SK-N-MC (cell line): ENCODE measurements around the gene EZH2.

Experiments
- DNase-seq: peaks from one replicate; pipeline ENCODE4 v3.0.0-alpha.2; 2011; ENCODE audit warnings: low read depth, low spot score
- H3K27ac ChIP-seq: fragments of 200-600 bp; sonication (generic); 2 replicates; pipeline ENCODE4 v1.5.1; 2016; ENCODE audit warnings: mixed run types
- H3K36me3 ChIP-seq: fragments of 200-600 bp; sonication (generic); 2 replicates; pipeline ENCODE4 v1.6.1; 2017; ENCODE audit warnings: antibody characterized with exemption, low read length, mixed read lengths; ENCODE audit not compliant: insufficient read depth
- H3K4me3 ChIP-seq: fragments of 200-600 bp; sonication (generic); 2 replicates; pipeline ENCODE4 v1.5.1; 2016
- H3K9ac ChIP-seq: fragments of 200-600 bp; sonication (generic); 2 replicates; pipeline ENCODE4 v1.8.0; 2017; ENCODE audit warnings: mixed run types, mixed read lengths; ENCODE audit not compliant: insufficient read length
- H3K9me3 ChIP-seq: fragments of 200-600 bp; sonication (generic); 2 replicates; pipeline ENCODE4 v1.6.1; 2017; ENCODE audit warnings: low read depth, mild to moderate bottlenecking, antibody characterized with exemption, low read length, moderate library complexity, mixed read lengths
- EZH2 ChIP-seq: fragments of 200-600 bp; sonication (generic); IDR thresholded peaks from one replicate; pipeline ENCODE4 v1.6.1; 2017; ENCODE audit warnings: antibody characterized with exemption
- FOXP2 ChIP-seq: optimal IDR thresholded peaks from 2 replicates; pipeline ENCODE3; 2011; ENCODE audit warnings: mild to moderate bottlenecking, moderate library complexity; ENCODE audit not compliant: insufficient read depth; ENCODE audit errors: extremely low read length, control extremely low read depth
- POLR2AphosphoS5 ChIP-seq: IDR thresholded peaks from 2 replicates; pipeline ENCODE4 v1.6.1; 2012; ENCODE audit warnings: mild to moderate bottlenecking, low read depth, low read length, borderline replicate concordance

The EZH2 gene

DNA sequence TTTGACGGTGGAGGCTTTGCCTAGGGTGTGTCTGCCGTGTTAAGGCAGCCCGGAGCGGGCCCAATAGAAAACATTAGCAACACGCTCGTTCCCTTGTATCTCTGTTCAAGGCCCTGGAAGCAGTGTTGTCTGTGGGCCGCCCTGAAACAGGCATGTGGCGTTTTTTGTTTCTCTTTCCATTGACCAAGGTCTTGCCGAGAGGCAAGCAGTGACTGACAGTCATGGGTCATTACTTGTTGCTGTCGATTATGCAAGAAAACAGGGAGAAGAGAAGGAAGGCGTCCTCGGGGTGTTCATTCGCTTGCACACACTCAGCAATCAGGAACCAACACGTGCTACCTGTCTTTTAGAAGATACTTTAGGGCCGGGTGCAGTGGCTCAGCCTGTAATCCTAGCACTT lies 92.5 kb downstream of the EZH2 start:
- no peaks in the 10 kb centered on the region for H3K9me3 ChIP-seq
- TF ChIP-seq EZH2 (no peak), FOXP2 (no peak), POLR2AphosphoS5 (no peak)
- H3K36me3 ChIP-seq: peaks cover 90% of the 10 kb centered on the region
- no peak for DNase-seq
- no peak overlapping the region for H3K4me3 ChIP-seq
- H3K27ac ChIP-seq: no peak overlapping the region
- H3K9ac ChIP-seq: no peak overlapping the region

DNA sequence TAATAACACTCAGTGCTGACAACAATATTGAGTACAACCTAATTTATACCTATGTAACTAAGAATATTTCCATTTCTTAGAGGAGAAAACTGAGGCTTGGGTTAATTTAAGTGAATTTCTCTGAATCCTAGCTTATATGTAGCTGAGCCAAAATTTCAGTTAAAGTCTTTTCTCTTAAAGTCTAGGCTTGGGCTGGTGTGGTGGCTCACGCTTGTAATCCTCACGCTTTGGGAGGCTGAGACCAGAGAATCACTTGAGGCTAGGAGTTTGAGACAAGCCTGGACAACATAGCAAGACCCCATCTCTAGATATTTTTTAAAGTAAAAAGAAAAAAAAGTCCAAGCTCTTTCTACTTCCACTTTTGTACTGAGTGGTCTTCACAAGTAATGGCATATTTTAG lies 93.2 kb downstream of the EZH2 start:
- DNase-seq: no peak
- TF ChIP-seq POLR2AphosphoS5 (no peak), EZH2 (no peak), FOXP2 (no peak)

DNA sequence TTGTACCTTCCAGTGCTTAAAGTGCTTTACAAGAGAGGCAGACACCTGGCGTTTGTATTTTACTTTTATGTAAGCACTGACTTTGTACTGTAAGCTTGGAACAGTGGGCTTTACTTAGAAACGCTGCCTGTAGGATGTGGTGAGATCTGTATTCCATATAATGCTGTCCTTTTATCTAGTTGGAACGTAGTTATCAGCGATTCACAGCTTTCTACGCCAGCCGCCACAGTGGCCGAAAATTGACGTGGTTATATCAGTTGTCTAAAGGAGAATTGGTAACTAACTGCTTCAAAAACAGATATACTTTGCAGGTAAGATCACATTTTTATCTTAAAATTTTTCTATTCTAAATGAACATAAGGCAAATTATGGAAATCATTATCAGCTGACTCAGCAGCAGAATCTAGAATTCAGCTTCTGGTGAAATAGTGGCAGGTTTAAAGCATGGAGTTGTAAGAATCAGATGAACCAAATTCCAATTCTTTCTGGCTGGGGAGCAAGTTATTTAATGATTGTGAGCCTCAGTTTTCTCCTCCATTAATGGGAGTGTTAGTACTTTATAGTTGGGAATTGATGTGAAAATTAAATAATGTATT lies 93.9 kb downstream of the EZH2 start:
- TF ChIP-seq EZH2 (no peak), FOXP2 (no peak), POLR2AphosphoS5 (no peak)
- H3K9me3 ChIP-seq: no peaks in the 10 kb centered on the region
- DNase-seq: no peak
- no peak overlapping the region for H3K4me3 ChIP-seq
- no peak overlapping the region for H3K9ac ChIP-seq
- no peak overlapping the region for H3K27ac ChIP-seq
- H3K36me3 ChIP-seq: peaks cover 93% of the 10 kb centered on the region

More for the DNA sequence above, 93.2 kb downstream of the EZH2 start:
- H3K9ac ChIP-seq: no peak overlapping the region
- H3K27ac ChIP-seq: no peak overlapping the region
- H3K36me3 ChIP-seq: peaks cover 90% of the 10 kb centered on the region
- no peaks in the 10 kb centered on the region for H3K9me3 ChIP-seq
- no peak overlapping the region for H3K4me3 ChIP-seq

DNA sequence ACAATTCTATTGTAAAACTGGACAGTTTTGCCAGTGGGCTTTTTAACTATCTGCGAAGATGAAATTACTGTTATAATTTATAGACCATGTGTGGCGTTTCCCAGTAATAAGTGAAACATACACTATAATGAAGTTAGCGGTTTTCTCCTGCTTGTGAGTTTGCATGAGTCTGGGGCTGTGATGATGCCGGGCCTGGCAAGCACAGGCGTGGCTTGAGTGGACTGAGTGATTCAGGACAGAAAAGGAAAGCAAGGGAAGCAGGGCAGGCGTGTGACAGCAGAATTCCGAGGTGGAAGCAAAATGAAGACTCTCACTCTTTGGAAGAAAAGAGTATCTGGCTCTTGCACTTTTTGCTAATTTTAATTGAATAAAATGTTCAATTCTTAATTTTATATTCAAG lies 94.9 kb downstream of the EZH2 start:
- Histone ChIP-seq H3K36me3 (peaks cover 92% of the 10 kb centered on the region), H3K9me3 (no peaks in the 10 kb centered on the region), H3K9ac (no peak overlapping the region), H3K4me3 (no peak overlapping the region), H3K27ac (no peak overlapping the region)
- no peak for DNase-seq
- TF ChIP-seq EZH2 (no peak), FOXP2 (no peak), POLR2AphosphoS5 (no peak)

DNA sequence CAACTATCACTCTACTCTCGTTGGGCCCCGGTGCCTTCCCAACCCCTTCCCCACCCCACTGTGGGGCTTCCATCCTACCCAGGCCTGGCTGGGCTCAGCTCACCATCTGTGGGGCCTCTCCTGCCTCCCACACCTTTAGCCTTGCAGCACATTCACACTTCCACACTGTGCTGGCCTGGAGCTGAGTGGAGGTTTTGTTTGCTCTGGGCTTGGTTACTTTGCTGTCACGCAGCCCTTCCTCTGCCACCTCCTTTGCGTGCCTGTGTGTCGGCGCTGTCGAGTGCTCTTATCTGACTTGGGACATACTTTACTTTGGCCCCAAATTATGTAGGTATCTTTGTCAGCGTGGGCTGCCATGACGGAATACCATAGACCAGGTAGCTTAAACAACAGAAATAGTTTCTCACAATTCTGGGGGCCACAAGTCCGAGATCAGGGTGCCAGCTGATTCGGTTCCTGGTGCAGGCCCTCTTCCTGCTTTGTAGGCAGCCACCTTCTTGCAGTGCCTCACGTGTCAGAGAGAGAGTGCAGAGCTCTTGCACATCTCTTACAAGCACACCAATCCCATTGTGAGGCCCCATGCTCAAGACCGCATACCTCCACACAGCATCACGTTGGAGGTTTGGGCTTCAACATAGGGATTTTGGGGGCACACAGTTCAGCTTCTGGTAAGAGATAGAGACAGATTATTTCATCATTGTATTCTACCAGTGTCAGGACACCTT lies 96.4 kb downstream of the EZH2 start:
- Histone ChIP-seq H3K36me3 (peaks cover 90% of the 10 kb centered on the region), H3K9me3 (no peaks in the 10 kb centered on the region), H3K9ac (no peak overlapping the region), H3K27ac (no peak overlapping the region), H3K4me3 (no peak overlapping the region)
- TF ChIP-seq POLR2AphosphoS5 (no peak), FOXP2 (no peak), EZH2 (no peak)
- no peak for DNase-seq

DNA sequence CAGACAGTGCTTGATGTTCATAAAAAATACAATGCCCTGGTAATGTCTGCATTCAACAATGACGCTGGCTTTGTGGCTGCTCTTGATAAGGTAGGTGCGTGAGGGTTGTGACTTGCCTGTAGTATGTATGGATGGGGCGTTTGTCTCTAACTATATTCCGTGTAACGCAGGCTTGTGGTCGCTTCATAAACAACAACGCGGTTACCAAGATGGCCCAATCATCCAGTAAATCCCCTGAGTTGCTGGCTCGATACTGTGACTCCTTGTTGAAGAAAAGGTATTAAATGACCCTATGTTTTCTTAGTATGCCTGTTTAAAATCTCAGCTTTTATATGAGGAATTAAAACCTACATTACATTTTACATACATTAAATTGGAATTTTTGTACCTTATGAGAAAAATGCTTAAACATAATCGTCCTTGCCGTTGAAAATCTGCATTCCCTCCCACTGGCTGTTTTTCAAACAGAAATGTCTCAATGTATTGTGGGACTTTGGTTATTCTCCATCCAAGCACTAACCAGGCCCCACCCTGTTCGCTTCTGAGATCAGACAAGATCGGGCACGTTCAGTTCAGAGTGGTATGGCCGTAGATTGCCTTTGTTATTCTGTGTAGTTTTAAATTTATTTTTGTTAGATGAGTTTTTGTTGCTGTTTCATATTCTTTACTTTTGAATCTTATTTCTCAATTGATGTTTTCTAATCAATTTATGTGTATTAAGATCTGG lies 100.1 kb downstream of the EZH2 start:
- Histone ChIP-seq H3K4me3 (no peak overlapping the region), H3K27ac (no peak overlapping the region), H3K9ac (no peak overlapping the region), H3K36me3 (peaks cover 86% of the 10 kb centered on the region), H3K9me3 (no peaks in the 10 kb centered on the region)
- TF ChIP-seq EZH2 (no peak), POLR2AphosphoS5 (no peak), FOXP2 (no peak)
- no peak for DNase-seq

DNA sequence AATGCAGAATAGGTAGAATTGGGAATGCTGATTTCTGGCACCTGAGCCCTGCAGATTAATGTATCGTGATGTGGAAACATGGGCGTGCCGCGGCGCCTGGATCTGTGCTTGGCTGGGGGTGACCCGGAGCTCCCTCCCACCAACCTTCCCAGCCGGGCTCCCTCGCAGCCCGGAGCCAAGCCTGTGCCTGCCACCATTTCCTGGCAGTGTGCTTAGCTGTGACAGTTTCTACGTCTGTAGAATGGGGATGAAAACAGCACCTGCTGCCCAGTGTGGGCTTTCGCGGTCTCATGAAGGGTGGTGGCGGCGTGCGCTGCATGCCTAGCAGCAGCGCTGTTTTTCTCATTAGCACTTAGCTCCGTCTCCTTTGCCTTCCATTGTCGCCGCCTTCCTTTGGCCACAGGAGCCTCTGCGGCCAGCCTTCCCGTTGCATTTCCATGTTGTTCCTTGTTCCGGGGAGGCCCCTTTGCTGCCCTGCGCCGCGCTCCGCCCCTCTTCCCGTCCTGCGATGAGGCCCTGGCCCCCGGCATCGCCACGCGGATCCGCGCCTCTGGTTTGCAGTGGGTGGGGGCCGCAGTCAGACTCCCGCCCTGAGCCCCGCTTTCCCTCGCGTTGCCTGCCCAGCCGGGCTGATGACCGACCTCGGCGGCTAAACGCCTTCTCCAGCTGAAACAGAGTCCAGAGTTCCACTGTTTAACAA lies 101.2 kb downstream of the EZH2 start:
- H3K9ac ChIP-seq: no peak overlapping the region
- no peak overlapping the region for H3K27ac ChIP-seq
- peaks cover 85% of the 10 kb centered on the region for H3K36me3 ChIP-seq
- DNase-seq: no peak
- no peak for TF ChIP-seq FOXP2
- no peak for TF ChIP-seq EZH2
- no peak for TF ChIP-seq POLR2AphosphoS5
- H3K9me3 ChIP-seq: no peaks in the 10 kb centered on the region
- no peak overlapping the region for H3K4me3 ChIP-seq

DNA sequence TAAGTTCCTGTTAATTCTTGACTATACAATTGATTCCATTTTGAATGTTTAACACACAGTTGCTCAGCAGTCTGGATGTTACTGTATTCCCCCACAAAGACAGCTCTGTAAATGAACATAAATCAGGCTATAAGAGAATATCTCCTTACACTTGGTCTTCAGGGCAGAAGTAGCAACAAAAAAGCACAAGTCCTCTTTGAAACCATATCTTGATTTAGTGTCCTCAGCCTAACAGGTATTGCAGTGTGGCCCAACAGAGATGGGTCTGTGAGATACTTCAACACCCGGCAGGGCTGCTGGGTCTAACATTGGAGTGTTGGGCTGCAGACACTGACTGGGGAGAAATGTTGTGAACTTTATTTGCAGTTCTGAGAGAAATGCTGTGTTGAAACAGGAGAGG lies 109.6 kb downstream of the EZH2 start:
- H3K9ac ChIP-seq: no peak overlapping the region
- H3K27ac ChIP-seq: no peak overlapping the region
- peaks cover 73% of the 10 kb centered on the region for H3K36me3 ChIP-seq
- TF ChIP-seq FOXP2: no peak
- no peak for TF ChIP-seq POLR2AphosphoS5
- TF ChIP-seq EZH2: no peak
- no peak for DNase-seq
- H3K4me3 ChIP-seq: no peak overlapping the region
- H3K9me3 ChIP-seq: no peaks in the 10 kb centered on the region
